IMR-90 (cell line): ENCODE measurements around the gene SORBS1. TPM values are rescaled to one million over a fixed set of nuclear protein-coding genes. Genes with fewer than 3 reads are reported as not detected.
A peak's percentile ranks its signal among the peaks of the same experiment; 100 is the strongest.

Experiments used
- ATAC-seq: fragments of 200-7000 bp; cut with Tn5 transposase; 2 replicates; pipeline ENCODE4 v1.9.1; 2020; ENCODE audit warnings: low read depth, mild to moderate bottlenecking, moderate library complexity
- BruUV-seq: library from RNA; stranded (reverse); fragments of 400-500 nt; replicated peaks from 2 replicates; lab custom pipeline; 2021; lab: Mats Ljungman, UMichigan
- CTCF ChIA-PET: fragments of 300-600 bp; formaldehyde crosslinking; extraction: SDS; loops from one replicate; lab custom pipeline; 2021; ENCODE audit warnings: antibody characterized with exemption; lab: Yijun Ruan, JAX
- POLR2A ChIA-PET: fragments of 300-600 bp; sonication (Branson Sonifier 250); formaldehyde crosslinking; loops from one replicate; lab custom pipeline; 2022; ENCODE audit warnings: antibody characterized with exemption; ENCODE audit not compliant: unreplicated experiment; lab: Charles Lee
- DNase-seq: peaks from one replicate; pipeline ENCODE4 v3.0.0; 2013
- H2AFZ ChIP-seq: replicated peaks from 2 replicates; pipeline ENCODE3; 2013; ENCODE audit warnings: low read length, mild to moderate bottlenecking; ENCODE audit not compliant: poor library complexity
- H2AK5ac ChIP-seq: 2 replicates; pipeline ENCODE4 v1.6.1; 2013; ENCODE audit warnings: low read depth, low read length, inconsistent platforms
- H2AK9ac ChIP-seq: replicated peaks from 2 replicates; pipeline ENCODE3; 2013; ENCODE audit warnings: mild to moderate bottlenecking, low read depth, low read length, moderate library complexity; ENCODE audit not compliant: poor library complexity
- H2BK120ac ChIP-seq: 2 replicates; pipeline ENCODE4 v1.6.1; 2013; ENCODE audit warnings: low read depth, low read length, inconsistent platforms
- H2BK15ac ChIP-seq: 3 replicates; pipeline ENCODE4 v1.6.1; 2013; ENCODE audit warnings: low read depth, low read length, inconsistent platforms
- H2BK20ac ChIP-seq: 2 replicates; pipeline ENCODE4 v1.6.1; 2013; ENCODE audit warnings: low read depth, mild to moderate bottlenecking, inconsistent platforms, low read length, moderate library complexity
- H2BK5ac ChIP-seq: 2 replicates; pipeline ENCODE4 v1.6.1; 2013; ENCODE audit warnings: mild to moderate bottlenecking, low read depth, low read length, inconsistent platforms; ENCODE audit not compliant: poor library complexity, severe bottlenecking
- H3K14ac ChIP-seq: replicated peaks from 2 replicates; pipeline ENCODE4 v1.6.1; 2013; ENCODE audit warnings: low read depth, low read length, inconsistent platforms
- H3K18ac ChIP-seq: 2 replicates; pipeline ENCODE4 v1.6.1; 2013; ENCODE audit warnings: low read depth, low read length, control low read depth
- H3K23ac ChIP-seq: 2 replicates; pipeline ENCODE4 v1.6.1; 2013; ENCODE audit warnings: low read depth, low read length, inconsistent platforms
- H3K27ac ChIP-seq: 2 replicates; pipeline ENCODE4 v1.5.1; 2013; ENCODE audit warnings: mild to moderate bottlenecking, control low read depth, low read length; ENCODE audit not compliant: insufficient read depth
- H3K27me3 ChIP-seq: 2 replicates; pipeline ENCODE4 v1.6.1; 2013; ENCODE audit warnings: low read length; ENCODE audit not compliant: control insufficient read depth, insufficient read depth
- H3K36me3 ChIP-seq: 2 replicates; pipeline ENCODE4 v1.6.1; 2013; ENCODE audit warnings: low read length, mixed read lengths; ENCODE audit not compliant: control insufficient read depth, insufficient read depth
- H3K4ac ChIP-seq: 2 replicates; pipeline ENCODE4 v1.6.1; 2013; ENCODE audit warnings: low read depth, low read length, inconsistent platforms
- H3K4me1 ChIP-seq: 2 replicates; pipeline ENCODE4 v1.6.1; 2013; ENCODE audit warnings: low read length, mixed read lengths; ENCODE audit not compliant: control insufficient read depth, insufficient read depth
- H3K4me2 ChIP-seq: 2 replicates; pipeline ENCODE4 v1.6.1; 2013; ENCODE audit warnings: low read depth, mild to moderate bottlenecking, control low read depth, low read length, moderate library complexity
- H3K4me3 ChIP-seq: 2 replicates; pipeline ENCODE4 v1.5.1; 2013; ENCODE audit warnings: low read depth, mild to moderate bottlenecking, control low read depth, low read length, moderate library complexity; ENCODE audit not compliant: insufficient read depth
- H3K56ac ChIP-seq: 2 replicates; pipeline ENCODE4 v1.6.1; 2013; ENCODE audit warnings: low read length, inconsistent platforms; ENCODE audit not compliant: insufficient read depth; ENCODE audit errors: extremely low read depth
- H3K79me1 ChIP-seq, 2 experiments: 2 replicates each; pipeline ENCODE4 v1.6.1; 2013; ENCODE audit warnings: low read length in 2 of 2, inconsistent platforms in 1 of 2, low read depth in 1 of 2
- H3K9ac ChIP-seq: 2 replicates; pipeline ENCODE4 v1.6.1; 2013; ENCODE audit warnings: low read depth, low read length, control low read depth
- H3K9me1 ChIP-seq: 2 replicates; pipeline ENCODE4 v1.6.1; 2013; ENCODE audit warnings: low read length, inconsistent platforms; ENCODE audit not compliant: insufficient read depth
- H3K9me3 ChIP-seq: 2 replicates; pipeline ENCODE4 v1.6.1; 2013; ENCODE audit warnings: low read length; ENCODE audit not compliant: control insufficient read depth, insufficient read depth
- H4K20me1 ChIP-seq: 2 replicates; pipeline ENCODE4 v1.6.1; 2013; ENCODE audit warnings: low read length, inconsistent platforms; ENCODE audit not compliant: insufficient read depth
- H4K5ac ChIP-seq: 2 replicates; pipeline ENCODE4 v1.6.1; 2013; ENCODE audit warnings: mild to moderate bottlenecking, low read depth, low read length, control low read depth
- H4K8ac ChIP-seq, 2 experiments: 2 replicates each; pipeline ENCODE4 v1.6.1; 2013; ENCODE audit warnings: low read depth in 2 of 2, low read length in 2 of 2, control low read depth in 1 of 2, inconsistent platforms in 1 of 2
- H4K91ac ChIP-seq: 2 replicates; pipeline ENCODE4 v1.6.1; 2013; ENCODE audit warnings: low read depth, low read length, inconsistent platforms; ENCODE audit not compliant: insufficient read depth
- BHLHE40 ChIP-seq: fragments of 150-350 bp; IDR thresholded peaks from 2 replicates; pipeline ENCODE4 v1.6.1; 2016; ENCODE audit warnings: mild to moderate bottlenecking, low read depth, low read length
- RCOR1 ChIP-seq: IDR thresholded peaks from 2 replicates; pipeline ENCODE4 v1.6.1; 2012; ENCODE audit warnings: mild to moderate bottlenecking, low read length, improper control_type of control experiment; ENCODE audit not compliant: insufficient replicate concordance
- WGBS, 2 experiments: methylation state at CpG; one replicate each; pipeline versions ENCODE4 v1.1.5 to v1.1.7; 2013; ENCODE audit warnings: missing lambda C conversion rate in 2 of 2; ENCODE audit not compliant: insufficient read length in 1 of 2; ENCODE audit errors: extremely low coverage in 2 of 2; 5-methylcytosine and 5-hydroxymethylcytosine counted together
- dilution Hi-C: fragments of 300-500 bp; cut with HindIII; formaldehyde crosslinking; loops from one replicate; pipeline ENCODE4 v1.14.3; 2018; ENCODE audit warnings: low sequenced_read_pairs; ENCODE audit not compliant: unreplicated experiment
- in situ Hi-C: fragments of 300-500 bp; cut with MboI; formaldehyde crosslinking; loops from 3 replicates; pipeline ENCODE4 v1.14.3; 2019; ENCODE audit warnings: low sequenced_read_pairs, inconsistent platforms, mixed read lengths
- intact Hi-C: fragments of 100-400 bp; cut with micrococcal nuclease; formaldehyde crosslinking; loops from 2 replicates; pipeline ENCODE4 v1.10.0; 2022
- polyA plus RNA-seq, 3 experiments: library from polyadenylated mRNA; depleted of rRNA; stranded (reverse); fragments of >200 nt; gene quantifications; 2 replicates each; pipeline ENCODE4 v1.2.3, GENCODE V29; 2012; ENCODE audit warnings: low replicate concordance in 1 of 3
- total RNA-seq: library from RNA; depleted of rRNA; stranded (reverse); fragments of >200 nt; gene quantifications from 2 replicates; pipeline ENCODE4 v1.2.3, GENCODE V29; 2012

The SORBS1 gene
- total and polyA plus RNA-seq, 2 of the 4 experiments (the other 2 are of a cell fraction), result 0.18 to 0.32 TPM

DNA sequence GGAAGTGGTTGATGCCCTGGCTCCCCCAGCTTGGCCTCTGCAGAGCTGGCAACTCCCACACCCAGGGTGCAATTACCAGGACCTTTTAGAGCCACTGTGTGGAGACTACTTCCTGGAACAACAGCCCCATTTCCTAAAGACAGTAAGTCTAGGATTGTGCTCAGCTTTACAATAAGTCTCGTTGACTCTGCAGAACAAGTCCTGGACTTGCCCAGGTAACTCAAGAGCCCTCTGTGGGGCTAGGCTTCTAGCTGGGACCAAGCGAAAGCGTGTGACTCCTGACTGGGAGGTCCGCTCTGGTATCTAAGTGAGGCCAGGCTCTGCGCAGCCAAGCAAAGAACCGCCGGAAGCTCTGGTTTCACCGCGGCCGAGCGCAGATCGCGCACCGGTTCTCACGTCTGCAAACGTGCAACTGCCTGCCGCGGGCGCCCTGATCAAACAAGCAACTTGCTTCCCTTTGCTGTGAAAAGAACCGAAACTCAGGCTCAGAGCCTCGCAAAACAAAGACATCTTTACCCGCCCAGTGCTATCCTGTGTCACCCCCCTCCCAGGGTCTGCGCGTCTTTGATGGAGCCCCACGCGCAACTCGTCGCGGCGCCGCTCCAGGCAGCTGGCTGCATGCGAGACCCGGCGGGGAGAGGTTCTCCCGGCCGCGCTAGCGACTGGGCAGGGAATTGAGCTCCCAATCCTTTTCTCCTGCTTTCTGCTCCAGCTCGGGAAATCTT lies 266.0 kb downstream of the SORBS1 start:
- dilution Hi-C loops (no loop called here), in situ Hi-C loops (no loop called here), intact Hi-C loops (no loop called here)
- peak; percentile 60 for DNase-seq
- peak overlapping the region; percentile 52; the same call in 1 of the 2 replicates for H3K56ac ChIP-seq
- TF ChIP-seq BHLHE40, result peak; percentile 15; the same call in 1 of the 2 replicates
- no peak for TF ChIP-seq RCOR1
- H4K20me1 ChIP-seq, result no peaks in the 10 kb centered on the region
- ChIA-PET POLR2A (no interaction called here), CTCF (interaction anchor here (0.6 to 2.0 kb wide), 3 partner anchors 13 to 52 kb away, joined by 3 to 5 read pairs (median 4); no protein-coding TSS in a partner anchor)
- peak overlapping the region; percentile 86 for H2BK20ac ChIP-seq
- H3K79me1 ChIP-seq, result peaks cover 1 to 7% of the 10 kb centered on the region in 2 experiments; a peak in 2 of 4 replicates
- H2BK5ac ChIP-seq, result peak overlapping the region; percentile 23
- H3K18ac ChIP-seq, result peak overlapping the region; percentile 67
- peak overlapping the region; percentile 61 for H4K5ac ChIP-seq
- H3K4ac ChIP-seq, result peak overlapping the region; percentile 89
- no peaks in the 10 kb centered on the region for H3K36me3 ChIP-seq
- H3K4me1 ChIP-seq, result peaks cover 10% of the 10 kb centered on the region
- peak overlapping the region; percentile 31 for H3K4me2 ChIP-seq
- H2BK120ac ChIP-seq, result peak overlapping the region; percentile 95
- H2AK9ac ChIP-seq, result peak overlapping the region; percentile 35
- H3K9me1 ChIP-seq, result 0 out of 2 replicates have a peak, but pooled peaks cover 7% of the 10 kb centered on the region
- peak overlapping the region; percentile 92 for H3K23ac ChIP-seq
- H4K91ac ChIP-seq, result peak overlapping the region; percentile 79
- H3K4me3 ChIP-seq, result peak overlapping the region; percentile 5; the same call in 1 of the 2 replicates
- peak overlapping the region; percentile 75; the same call in 1 of the 2 replicates for H2AK5ac ChIP-seq
- H3K27ac ChIP-seq, result peak overlapping the region; percentile 10; the same call in 1 of the 2 replicates
- H2AFZ ChIP-seq, result peak overlapping the region; percentile 89
- peak overlapping the region; percentile 12; the same call in 1 of the 2 replicates for H3K9ac ChIP-seq
- ATAC-seq, result peak; percentile 33
- peak overlapping the region; percentile 44 to 91 for H4K8ac ChIP-seq
- H2BK15ac ChIP-seq, result peak overlapping the region; percentile 90; the same call in 1 of the 3 replicates
- H3K14ac ChIP-seq, result peak overlapping the region; percentile 88
- WGBS, 2 experiments, result 13% methylated on average over 30 of the region's 39 CpGs; no CpG with 5 or more reads in 1 of the 2 experiments
- H3K27me3 ChIP-seq, result no peaks in the 10 kb centered on the region
- BruUV-seq, result no TSS peak
- no peaks in the 10 kb centered on the region for H3K9me3 ChIP-seq
